ENCODE results near the gene WDR54. TPM values are rescaled to one million over a fixed set of nuclear protein-coding genes. Genes with fewer than 3 reads are reported as not detected.

Gene WDR54
- total and polyA plus RNA-seq, 8 donors, result 3.1 to 22.8 (median 4.0) TPM

DNA sequence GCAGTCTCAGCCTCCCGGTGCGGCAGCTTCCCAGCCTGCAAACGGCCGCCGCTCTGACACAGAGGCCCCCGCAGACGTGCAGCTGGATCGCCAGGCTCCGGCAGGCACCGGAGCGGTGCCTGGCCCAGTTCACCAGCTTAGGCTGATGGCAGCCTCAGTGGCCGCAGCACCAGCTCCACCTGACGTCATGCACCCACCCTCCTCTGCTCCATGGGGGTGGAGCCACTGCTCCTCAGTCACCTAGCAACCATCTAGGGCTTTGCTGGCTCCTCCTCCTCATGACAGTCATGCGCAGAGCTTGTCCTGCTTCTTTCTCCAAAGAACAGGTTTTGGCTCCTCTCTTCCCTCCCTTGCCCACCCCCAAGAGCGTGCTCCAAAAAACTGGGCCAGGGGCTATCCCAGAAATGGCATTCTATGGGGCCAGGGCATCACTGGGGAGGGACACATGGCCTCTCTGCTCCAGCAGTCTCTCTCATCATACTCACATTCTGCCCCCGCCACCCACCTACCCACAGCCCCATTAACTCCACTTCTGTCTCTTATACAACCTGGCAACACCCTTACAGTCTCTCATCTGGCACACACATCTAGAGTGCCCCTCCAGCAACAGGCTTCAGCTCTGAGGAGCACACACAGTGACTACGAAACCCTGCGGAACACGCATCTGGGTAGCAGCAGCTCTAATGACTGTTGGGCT, 46.9 kb upstream of the WDR54 start:
- Histone ChIP-seq H3K36me3 (peaks cover 0 to 23% (median 4%) of the 10 kb centered on the region in 3 donors), H3K4me3 (peak overlapping the region in 1 of 4 donors; percentile 12), H3K4me1 (no peaks in the 10 kb centered on the region), H3K27me3 (no peaks in the 10 kb centered on the region), H3K9me3 (no peaks in the 10 kb centered on the region), H3K27ac (no peak overlapping the region)
- 84% methylated on average over 18 to 19 of the region's 19 CpGs for WGBS, 2 donors
- FAIRE-seq (no peak), DNase-seq (peak in 4 of 6 donors; percentile 28 to 34 (median 32)), ATAC-seq (peak in 3 of 4 donors; percentile 88 to 94 (median 90))
- no peak for TF ChIP-seq CTCF (IDR thresholded peaks at IDR 0.05)
- intact Hi-C loops (cut with DNase I), result no loop called here

DNA sequence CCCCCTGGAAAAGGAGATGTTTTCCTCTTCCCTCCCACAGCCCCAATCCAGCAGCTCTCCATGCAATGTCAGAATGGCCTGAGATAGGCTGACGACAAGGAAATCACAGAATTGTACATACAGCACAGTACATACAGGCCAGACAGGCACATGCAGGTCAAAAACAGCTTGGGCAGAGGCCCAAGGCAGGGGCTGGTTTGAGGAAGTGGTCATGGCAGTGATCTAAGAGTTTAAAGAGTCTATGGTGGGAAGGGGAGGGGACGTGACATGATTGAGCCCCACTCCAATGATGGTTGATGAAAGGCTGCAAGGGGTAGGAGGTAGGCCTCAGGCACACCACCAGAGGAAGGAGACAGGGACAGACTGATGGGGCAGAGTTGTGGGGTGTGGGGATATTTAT, 45.7 kb upstream of the WDR54 start:
- no peak for DNase-seq
- Histone ChIP-seq H3K9me3 (no peaks in the 10 kb centered on the region), H3K4me3 (no peak overlapping the region), H3K36me3 (peaks cover 0 to 11% (median 0%) of the 10 kb centered on the region in 3 donors), H3K27ac (no peak overlapping the region), H3K4me1 (peaks cover 0 to 6% (median 0%) of the 10 kb centered on the region in 3 donors), H3K27me3 (no peaks in the 10 kb centered on the region)
- no peak for TF ChIP-seq CTCF (IDR thresholded peaks at IDR 0.05)
- intact Hi-C loops (cut with DNase I), result no loop called here
- no peak for FAIRE-seq
- WGBS, 2 donors, result 88 to 96% methylated on average over 2 of the region's 2 CpGs
- ATAC-seq, result no peak

DNA sequence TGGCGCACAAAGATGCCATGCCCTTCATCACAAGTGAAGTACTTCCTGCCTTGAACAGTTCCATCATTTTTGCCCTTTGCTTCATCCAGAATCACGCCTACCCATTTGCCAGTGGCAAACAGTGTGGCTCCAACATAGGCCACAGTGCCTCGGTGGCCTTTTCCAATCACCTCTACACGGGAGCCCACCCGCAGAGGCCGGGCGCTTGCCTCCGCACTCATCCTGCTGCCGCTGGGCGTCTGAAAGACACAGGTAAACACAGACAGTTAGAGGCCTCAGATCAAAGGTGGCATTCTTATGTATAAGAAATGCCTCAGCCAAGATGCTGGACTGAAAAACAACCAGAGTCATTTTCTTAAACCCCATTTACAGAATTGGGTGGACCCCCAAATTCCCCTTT, 43.5 kb upstream of the WDR54 start:
- Histone ChIP-seq H3K36me3 (peaks cover 0 to 8% (median 0%) of the 10 kb centered on the region in 3 donors), H3K27ac (no peak overlapping the region), H3K4me3 (no peak overlapping the region), H3K27me3 (no peaks in the 10 kb centered on the region), H3K9me3 (no peaks in the 10 kb centered on the region), H3K4me1 (peaks cover 0 to 9% (median 1%) of the 10 kb centered on the region in 3 donors)
- intact Hi-C loops (cut with DNase I), result no loop called here
- no peak for ATAC-seq
- 87 to 88% methylated on average over 10 of the region's 10 CpGs for WGBS, 2 donors
- FAIRE-seq, result no peak
- TF ChIP-seq CTCF (IDR thresholded peaks at IDR 0.05), result no peak
- DNase-seq, result no peak

DNA sequence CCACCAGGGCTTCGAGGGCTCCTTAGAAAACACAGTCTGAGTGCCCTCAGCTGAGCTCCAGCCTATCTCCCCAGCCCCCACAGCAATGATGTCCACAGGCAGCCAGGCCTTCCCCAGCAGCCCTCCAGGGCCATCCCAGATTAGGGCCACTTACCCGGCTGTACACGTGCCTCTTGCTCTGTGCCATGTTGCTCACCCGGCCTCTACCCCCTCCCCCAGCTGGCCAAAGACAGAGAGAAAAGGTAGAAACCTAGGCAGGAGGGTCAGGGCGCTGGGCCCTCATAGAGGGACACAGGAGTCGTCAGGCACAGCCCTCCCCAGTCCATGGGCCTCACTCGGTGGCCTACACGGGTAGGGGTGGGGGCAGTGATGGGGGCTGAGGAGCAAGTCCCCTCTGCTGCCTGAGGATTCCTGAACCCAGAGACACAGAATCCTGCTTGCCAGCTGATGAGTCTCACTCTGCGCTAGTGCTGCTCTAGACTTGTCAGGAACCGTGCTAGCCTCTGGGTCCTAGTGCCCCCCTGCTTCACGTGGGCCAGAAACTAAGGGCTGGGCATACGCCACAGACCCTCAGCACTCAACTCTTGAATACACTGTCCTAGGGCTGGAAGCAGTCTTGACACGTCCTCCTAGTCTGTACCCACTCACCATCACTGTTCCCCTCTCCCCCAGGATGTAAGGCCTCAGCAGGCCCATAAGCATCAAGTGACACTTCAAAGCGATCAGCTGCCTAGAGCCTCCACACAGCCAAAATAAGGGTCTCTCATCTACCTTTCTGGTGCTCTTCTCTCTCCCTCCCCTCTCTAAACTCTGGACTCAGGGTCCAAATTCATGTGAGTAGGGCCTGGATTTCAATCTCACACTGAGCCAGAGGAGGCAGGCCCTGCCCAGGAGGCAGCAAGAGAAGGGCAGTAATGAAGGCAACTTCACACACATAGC, 41.4 kb upstream of the WDR54 start, which contains the start of gene DCTN1:
DCTN1 (minus strand) TSS at position 461 of the 939 bp plus-strand sequence; CDS start at position 187, 274 bp downstream.
- Histone ChIP-seq H3K9me3 (no peaks in the 10 kb centered on the region), H3K27ac (no peak within 1 kb of the TSS), H3K27me3 (no peaks in the 10 kb centered on the region), H3K36me3 (peaks cover 0 to 8% (median 0%) of the 10 kb centered on the region in 3 donors), H3K4me1 (peaks cover 9 to 23% (median 10%) of the 10 kb centered on the region in 3 donors), H3K4me3 (peak within 1 kb of the TSS in 2 of 4 donors; percentile 16 to 35)
- peak in 4 of 6 donors; percentile 13 to 38 (median 26) for DNase-seq
- ATAC-seq, result peak; percentile 56 to 80 (median 73)
- intact Hi-C loops (cut with DNase I), result no loop called here
- WGBS, 2 donors, result 27% methylated on average over 14 of the region's 14 CpGs
- TF ChIP-seq CTCF (IDR thresholded peaks at IDR 0.05), result no peak
- no peak for FAIRE-seq

Data from pancreas (tissue), 10 donors.